ENCODE results near the gene OR51A7.

Gene OR51A7

DNA sequence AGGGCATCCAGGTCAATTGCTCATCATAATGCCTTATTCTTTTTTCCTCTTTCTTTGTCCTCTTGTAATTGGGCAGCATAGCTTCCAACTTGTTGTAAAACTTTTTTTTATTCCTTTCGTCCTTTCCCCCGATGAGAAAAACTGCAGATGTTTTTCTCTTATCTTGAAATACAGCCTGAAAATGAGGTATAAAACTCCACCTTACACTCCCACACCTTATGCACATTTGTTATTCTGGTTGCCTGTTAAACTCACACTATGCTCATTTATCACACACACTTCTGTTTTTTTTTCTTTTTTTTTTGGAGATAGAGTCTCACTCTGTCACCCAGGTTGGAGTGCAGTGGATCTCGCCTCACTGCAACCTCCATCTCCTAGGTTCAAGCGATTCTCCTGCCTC, 53.8 kb downstream of the OR51A7 start:
- no peak for DNase-seq
